IPS-20b (cell line): ENCODE data around the gene HEYL.
A peak's percentile ranks its signal among the peaks of the same experiment; 100 is the strongest.

Source experiments
- H3K27ac ChIP-seq: one replicate; pipeline ENCODE4 v1.5.1; 2013; ENCODE audit warnings: low read length
- H3K27me3 ChIP-seq: 2 replicates; pipeline ENCODE4 v1.6.1; 2013; ENCODE audit warnings: mild to moderate bottlenecking, low read length, inconsistent platforms; ENCODE audit not compliant: insufficient read depth
- H3K36me3 ChIP-seq: 2 replicates; pipeline ENCODE4 v1.6.1; 2013; ENCODE audit warnings: low read depth, mild to moderate bottlenecking, inconsistent platforms, low read length, moderate library complexity; ENCODE audit not compliant: insufficient read depth
- H3K4me1 ChIP-seq: 2 replicates; pipeline ENCODE4 v1.6.1; 2013; ENCODE audit warnings: mild to moderate bottlenecking, control low read depth, inconsistent platforms, low read length, moderate library complexity; ENCODE audit not compliant: insufficient read depth
- H3K4me3 ChIP-seq: 2 replicates; pipeline ENCODE4 v1.5.1; 2013; ENCODE audit warnings: mild to moderate bottlenecking, low read length, inconsistent platforms
- H3K9ac ChIP-seq: 2 replicates; pipeline ENCODE4 v1.6.1; 2013; ENCODE audit warnings: low read depth, mild to moderate bottlenecking, inconsistent platforms, low read length, moderate library complexity
- H3K9me3 ChIP-seq: 2 replicates; pipeline ENCODE4 v1.6.1; 2013; ENCODE audit warnings: mild to moderate bottlenecking, low read depth, low read length, inconsistent platforms; ENCODE audit not compliant: insufficient read depth

The HEYL gene

GRCh38 chr1:39677645-39678044 lies 38.2 kb upstream of the HEYL start:
- Histone ChIP-seq H3K9me3 (no peaks in the 10 kb centered on the region), H3K9ac (no peak overlapping the region), H3K4me3 (no peak overlapping the region), H3K27ac (no peak overlapping the region), H3K4me1 (no peaks in the 10 kb centered on the region), H3K27me3 (peaks cover 97% of the 10 kb centered on the region), H3K36me3 (no peaks in the 10 kb centered on the region)

GRCh38 chr1:39676948-39677548 lies 37.6 kb upstream of the HEYL start:
- Histone ChIP-seq H3K4me3 (no peak overlapping the region), H3K9ac (no peak overlapping the region), H3K9me3 (no peaks in the 10 kb centered on the region), H3K27ac (no peak overlapping the region), H3K36me3 (no peaks in the 10 kb centered on the region), H3K27me3 (peaks cover 97% of the 10 kb centered on the region), H3K4me1 (no peaks in the 10 kb centered on the region)

DNA sequence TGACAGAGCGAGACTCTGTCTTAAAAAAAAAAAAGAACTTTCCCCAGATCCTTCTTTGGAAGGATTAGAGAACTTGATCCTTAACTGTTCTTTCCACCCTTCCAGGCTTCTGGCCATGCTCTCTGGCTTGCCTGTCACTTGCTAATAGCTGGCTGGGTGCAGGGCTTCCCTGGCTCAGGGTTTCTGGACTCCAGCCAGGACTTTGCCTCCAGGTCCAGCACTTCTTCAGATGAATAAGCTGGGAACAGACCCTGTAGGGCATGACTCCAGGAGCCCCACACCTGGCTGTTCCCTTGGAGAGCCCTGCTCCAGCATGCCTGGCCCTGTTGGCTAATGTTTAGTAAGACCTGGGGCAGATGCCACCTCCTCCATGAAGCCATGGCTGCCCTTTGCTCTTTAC lies 35.8 kb upstream of the HEYL start:
- no peaks in the 10 kb centered on the region for H3K9me3 ChIP-seq
- H3K9ac ChIP-seq = no peak overlapping the region
- H3K4me1 ChIP-seq = peaks cover 3% of the 10 kb centered on the region; the same call in 1 of the 2 replicates
- peaks cover 97% of the 10 kb centered on the region for H3K27me3 ChIP-seq
- no peaks in the 10 kb centered on the region for H3K36me3 ChIP-seq
- no peak overlapping the region for H3K4me3 ChIP-seq
- H3K27ac ChIP-seq = no peak overlapping the region

DNA sequence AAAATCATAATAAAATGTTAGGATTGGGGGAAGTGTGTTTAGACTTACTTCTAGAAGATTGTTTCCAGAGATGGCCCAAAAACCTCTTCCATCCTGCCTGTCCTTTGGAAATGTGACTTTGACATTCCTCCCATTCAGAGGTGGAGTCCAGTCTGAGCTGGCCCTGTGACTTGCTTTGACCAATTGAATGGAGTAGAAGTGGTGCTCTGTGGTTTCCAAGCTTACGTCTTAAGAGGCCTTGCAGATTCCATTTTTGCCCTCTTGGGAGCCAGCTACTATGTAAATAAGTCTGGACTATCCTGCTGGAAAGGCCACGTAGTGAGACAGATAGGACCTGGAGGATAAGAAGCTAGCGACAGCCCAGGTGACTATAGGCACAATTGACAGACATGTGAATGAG lies 33.8 kb upstream of the HEYL start:
- H3K9me3 ChIP-seq = no peaks in the 10 kb centered on the region
- H3K9ac ChIP-seq = no peak overlapping the region
- H3K4me3 ChIP-seq = no peak overlapping the region
- peaks cover 97% of the 10 kb centered on the region for H3K27me3 ChIP-seq
- no peak overlapping the region for H3K27ac ChIP-seq
- H3K4me1 ChIP-seq = peaks cover 3% of the 10 kb centered on the region; the same call in 1 of the 2 replicates
- no peaks in the 10 kb centered on the region for H3K36me3 ChIP-seq

DNA sequence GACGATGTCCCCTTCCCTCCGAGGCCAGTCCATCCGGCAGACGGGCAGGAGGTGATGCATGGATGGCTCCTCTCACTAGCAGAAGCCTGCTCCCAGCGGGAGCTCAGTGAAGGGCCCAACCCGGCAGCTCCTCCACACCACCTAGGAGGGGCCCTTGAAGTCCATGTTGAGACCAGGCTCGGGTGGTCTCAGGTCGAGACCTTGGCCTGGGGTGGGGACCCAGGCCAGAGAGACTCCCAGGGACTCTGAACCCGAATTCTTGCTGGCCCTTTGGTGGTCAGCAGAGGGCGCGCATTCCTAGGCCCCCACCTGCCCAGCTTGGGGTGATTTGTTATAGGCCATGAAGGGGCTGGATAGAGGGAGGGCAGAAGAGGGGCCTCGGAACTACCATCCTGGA lies 33.1 kb upstream of the HEYL start:
- no peak overlapping the region for H3K9ac ChIP-seq
- H3K27me3 ChIP-seq = peaks cover 97% of the 10 kb centered on the region
- H3K36me3 ChIP-seq = no peaks in the 10 kb centered on the region
- peaks cover 3% of the 10 kb centered on the region; the same call in 1 of the 2 replicates for H3K4me1 ChIP-seq
- H3K9me3 ChIP-seq = no peaks in the 10 kb centered on the region
- peak overlapping the region; percentile 68; the same call in 1 of the 2 replicates for H3K4me3 ChIP-seq
- H3K27ac ChIP-seq = no peak overlapping the region

DNA sequence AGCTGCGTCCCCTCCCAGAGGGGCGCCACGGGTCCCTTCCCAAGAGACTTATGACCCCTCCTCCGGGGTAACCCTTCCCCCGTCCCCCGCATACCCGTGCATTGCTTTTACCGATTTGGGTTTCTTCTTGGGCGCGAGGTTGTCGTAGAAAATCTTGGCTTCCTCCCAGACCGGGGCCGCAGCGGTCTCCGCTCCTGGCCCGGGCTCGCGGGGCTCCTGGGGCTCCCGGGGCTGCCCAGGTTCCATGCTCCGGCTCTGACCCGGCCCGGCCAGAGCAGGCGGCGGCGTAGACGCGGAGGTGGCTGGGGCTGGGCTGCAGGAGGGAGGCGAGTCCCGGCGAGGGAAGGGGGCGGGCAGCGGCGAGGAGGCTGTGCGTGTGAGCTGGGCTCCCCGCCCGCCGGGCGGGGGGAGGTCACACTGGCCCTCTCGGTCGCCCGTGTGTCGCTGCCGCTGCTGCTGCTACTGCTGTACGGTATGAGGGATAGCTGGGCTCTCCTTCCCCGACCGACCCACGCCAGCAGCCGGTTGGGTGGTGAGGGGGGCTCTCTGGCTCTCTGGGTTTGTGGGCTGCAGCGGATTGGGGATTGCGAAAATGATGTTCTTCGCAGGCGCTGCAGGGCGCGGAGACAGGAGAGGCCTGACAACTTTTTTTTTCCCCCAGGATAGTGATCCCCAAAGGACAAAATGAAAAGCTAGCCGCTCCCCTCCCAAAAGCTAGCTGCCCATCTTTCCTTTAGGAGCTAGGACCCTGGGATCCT lies 32.5 kb upstream of the HEYL start, which contains the start of gene NT5C1A:
TSS of gene NT5C1A (minus strand) at position 315 of the 758 bp plus-strand sequence. CDS start at position 246, 69 bp downstream.
- no peak within 1 kb of the TSS for H3K9ac ChIP-seq
- no peaks in the 10 kb centered on the region for H3K36me3 ChIP-seq
- peaks cover 97% of the 10 kb centered on the region for H3K27me3 ChIP-seq
- no peak within 1 kb of the TSS for H3K27ac ChIP-seq
- peak within 1 kb of the TSS; percentile 68; the same call in 1 of the 2 replicates for H3K4me3 ChIP-seq
- H3K4me1 ChIP-seq = peaks cover 3% of the 10 kb centered on the region; the same call in 1 of the 2 replicates
- H3K9me3 ChIP-seq = no peaks in the 10 kb centered on the region

DNA sequence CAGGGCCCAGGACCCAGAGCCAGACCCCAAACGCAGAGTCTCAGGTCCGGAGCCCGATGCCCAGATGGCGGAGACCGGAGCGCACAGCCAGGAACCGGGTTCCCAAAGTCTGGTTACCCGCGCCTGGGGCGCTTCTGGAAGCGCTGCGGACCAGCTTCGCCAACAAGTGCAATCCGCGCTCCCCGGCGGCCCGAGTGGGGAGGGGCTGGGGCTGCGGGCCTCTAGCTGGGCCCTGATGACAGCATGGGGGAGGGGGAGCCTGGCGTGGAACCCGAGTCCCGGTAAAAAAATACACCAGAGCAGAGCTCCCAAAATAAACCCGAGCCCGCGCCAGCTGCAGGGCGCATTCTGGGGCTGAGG lies 32.0 kb upstream of the HEYL start:
- Histone ChIP-seq H3K36me3 (no peaks in the 10 kb centered on the region), H3K27me3 (peaks cover 97% of the 10 kb centered on the region), H3K4me3 (peak overlapping the region; percentile 68; the same call in 1 of the 2 replicates), H3K9ac (no peak overlapping the region), H3K27ac (no peak overlapping the region), H3K4me1 (peaks cover 3% of the 10 kb centered on the region; the same call in 1 of the 2 replicates), H3K9me3 (no peaks in the 10 kb centered on the region)

DNA sequence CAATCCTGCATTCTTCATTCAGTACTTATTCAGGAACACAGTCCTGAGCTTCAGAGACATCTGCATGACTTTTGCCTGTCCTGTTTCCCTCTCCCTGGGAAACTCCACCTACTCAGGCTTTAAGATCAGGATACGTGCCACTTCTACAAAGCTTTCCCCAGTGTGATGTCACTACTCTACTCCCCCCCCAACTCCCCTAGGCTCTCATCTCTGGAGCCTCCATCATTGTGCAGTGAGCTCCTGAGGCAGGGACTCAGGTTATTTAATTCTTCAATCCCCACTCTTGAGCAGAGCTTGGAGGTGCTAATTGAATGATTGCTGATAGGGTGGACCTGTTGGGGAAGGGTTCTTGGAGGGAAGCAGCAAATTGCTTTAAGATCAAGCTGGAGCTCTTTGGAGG lies 31.2 kb upstream of the HEYL start:
- H3K4me3 ChIP-seq = no peak overlapping the region
- H3K27ac ChIP-seq = no peak overlapping the region
- no peaks in the 10 kb centered on the region for H3K36me3 ChIP-seq

GRCh38 chr1:39668894-39669293 lies 29.5 kb upstream of the HEYL start:
- peaks cover 3% of the 10 kb centered on the region; the same call in 1 of the 2 replicates for H3K4me1 ChIP-seq
- H3K27ac ChIP-seq = no peak overlapping the region
- no peak overlapping the region for H3K9ac ChIP-seq
- H3K36me3 ChIP-seq = no peaks in the 10 kb centered on the region
- H3K4me3 ChIP-seq = no peak overlapping the region
- H3K9me3 ChIP-seq = no peaks in the 10 kb centered on the region
- H3K27me3 ChIP-seq = peaks cover 93% of the 10 kb centered on the region

More for the DNA sequence above, 31.2 kb upstream of the HEYL start:
- H3K9ac ChIP-seq = no peak overlapping the region
- peaks cover 98% of the 10 kb centered on the region for H3K27me3 ChIP-seq
- no peaks in the 10 kb centered on the region for H3K9me3 ChIP-seq
- H3K4me1 ChIP-seq = peaks cover 3% of the 10 kb centered on the region; the same call in 1 of the 2 replicates

- H3K36me3 ChIP-seq = no peaks in the 10 kb centered on the region
- H3K9me3 ChIP-seq = no peaks in the 10 kb centered on the region
- H3K4me1 ChIP-seq = peaks cover 3% of the 10 kb centered on the region; the same call in 1 of the 2 replicates
- no peak overlapping the region for H3K9ac ChIP-seq
- no peak overlapping the region for H3K27ac ChIP-seq
- H3K27me3 ChIP-seq = peaks cover 93% of the 10 kb centered on the region
- no peak overlapping the region for H3K4me3 ChIP-seq
These were observed 28.7 kb upstream of the HEYL start for GRCh38 chr1:39668111-39668510.

DNA sequence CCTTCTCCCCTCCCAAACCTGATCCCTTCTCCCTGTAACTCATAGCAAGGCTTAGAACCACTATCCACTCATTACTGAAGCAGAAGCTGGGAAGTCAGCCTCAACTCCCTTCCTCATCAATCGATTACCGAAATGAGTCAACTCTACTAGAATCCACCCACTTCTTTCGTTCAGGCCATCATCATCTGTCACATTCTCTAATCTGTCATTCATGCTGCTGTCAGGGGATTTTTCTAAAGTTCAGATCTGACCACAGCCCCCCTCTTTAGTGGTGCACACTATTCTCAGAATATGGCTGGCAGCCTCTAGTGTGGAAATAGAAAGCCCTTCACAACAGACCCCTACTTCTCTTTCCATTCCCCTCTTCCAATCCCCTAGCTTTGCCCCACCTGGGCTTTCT lies 27.3 kb upstream of the HEYL start:
- H3K9ac ChIP-seq = no peak overlapping the region
- no peaks in the 10 kb centered on the region for H3K9me3 ChIP-seq
- no peak overlapping the region for H3K4me3 ChIP-seq
- peaks cover 93% of the 10 kb centered on the region for H3K27me3 ChIP-seq
- no peaks in the 10 kb centered on the region for H3K36me3 ChIP-seq
- peaks cover 3% of the 10 kb centered on the region; the same call in 1 of the 2 replicates for H3K4me1 ChIP-seq
- H3K27ac ChIP-seq = no peak overlapping the region

- H3K27me3 ChIP-seq = peaks cover 93% of the 10 kb centered on the region
These were observed 24.1 kb upstream of the HEYL start for GRCh38 chr1:39663559-39663958.

More at GRCh38 chr1:39663559-39663958, 24.1 kb upstream of the HEYL start:
- H3K4me1 ChIP-seq = no peaks in the 10 kb centered on the region
- no peak overlapping the region for H3K9ac ChIP-seq
- H3K27ac ChIP-seq = no peak overlapping the region
- no peaks in the 10 kb centered on the region for H3K9me3 ChIP-seq
- H3K4me3 ChIP-seq = no peak overlapping the region
- H3K36me3 ChIP-seq = no peaks in the 10 kb centered on the region
